HG03097 (cell line): ENCODE data around the gene PDSS1.
"Not testable (repeated sequence)": the region's sequence is repeated elsewhere in the genome, so short reads cannot be mapped to it uniquely, and the experiment has no call there.

Experiments used
- ATAC-seq: cut with Tn5 transposase; IDR thresholded peaks from one replicate; pipeline ENCODE4 v1.9.1; 2021; ENCODE audit not compliant: unreplicated experiment, low FRiP score

PDSS1 gene

GRCh38 chr10:26697163-26697921 lies at the start of gene PDSS1:
PDSS1 (plus strand) TSS chr10:26697701; CDS start chr10:26697712, 11 bp downstream.
- ATAC-seq = peak; percentile 85

- not testable (repeated sequence) for ATAC-seq
Measured at GRCh38 chr10:26648245-26648636, 49.3 kb upstream of the PDSS1 start.

GRCh38 chr10:26650406-26650805 lies 47.1 kb upstream of the PDSS1 start:
- no peak for ATAC-seq

- ATAC-seq = not testable (repeated sequence)
Measured at GRCh38 chr10:26651476-26651875, 46.0 kb upstream of the PDSS1 start.

- no peak for ATAC-seq
Measured at GRCh38 chr10:26653004-26653403, 44.5 kb upstream of the PDSS1 start.

- no peak for ATAC-seq
Measured at GRCh38 chr10:26655746-26656145, 41.8 kb upstream of the PDSS1 start.

- no peak for ATAC-seq
Measured at GRCh38 chr10:26662864-26663263, 34.6 kb upstream of the PDSS1 start.

GRCh38 chr10:26665080-26666048 lies 32.1 kb upstream of the PDSS1 start:
- ATAC-seq = no peak

- ATAC-seq = no peak
Measured at GRCh38 chr10:26675873-26676257, 21.6 kb upstream of the PDSS1 start.

GRCh38 chr10:26679588-26679987 lies 17.9 kb upstream of the PDSS1 start:
- ATAC-seq = no peak

GRCh38 chr10:26681076-26681475 lies 16.4 kb upstream of the PDSS1 start:
- ATAC-seq = no peak

- not testable (repeated sequence) for ATAC-seq
Measured at GRCh38 chr10:26681971-26682370, 15.5 kb upstream of the PDSS1 start.

- no peak for ATAC-seq
Measured at GRCh38 chr10:26682931-26683330, 14.6 kb upstream of the PDSS1 start.

GRCh38 chr10:26684667-26685264 lies 12.7 kb upstream of the PDSS1 start:
- peak; percentile 77 for ATAC-seq

- ATAC-seq = no peak
Measured at GRCh38 chr10:26685441-26685840, 12.1 kb upstream of the PDSS1 start.

GRCh38 chr10:26689399-26689798 lies 8.1 kb upstream of the PDSS1 start:
- no peak for ATAC-seq

GRCh38 chr10:26690731-26691475 lies 6.6 kb upstream of the PDSS1 start:
- no peak for ATAC-seq

- ATAC-seq = not testable (repeated sequence)
Measured at GRCh38 chr10:26694536-26694935, 3.0 kb upstream of the PDSS1 start.

GRCh38 chr10:26696786-26697162 lies 727 bp upstream of the PDSS1 start:
- ATAC-seq = peak; percentile 3

GRCh38 chr10:26697922-26698608 lies 564 bp downstream of the PDSS1 start:
- no peak for ATAC-seq
